ENCODE results near the gene ABRACL.
A peak's percentile ranks its signal among the peaks of the same experiment; 100 is the strongest.

Gene ABRACL, protein sequence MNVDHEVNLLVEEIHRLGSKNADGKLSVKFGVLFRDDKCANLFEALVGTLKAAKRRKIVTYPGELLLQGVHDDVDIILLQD

DNA sequence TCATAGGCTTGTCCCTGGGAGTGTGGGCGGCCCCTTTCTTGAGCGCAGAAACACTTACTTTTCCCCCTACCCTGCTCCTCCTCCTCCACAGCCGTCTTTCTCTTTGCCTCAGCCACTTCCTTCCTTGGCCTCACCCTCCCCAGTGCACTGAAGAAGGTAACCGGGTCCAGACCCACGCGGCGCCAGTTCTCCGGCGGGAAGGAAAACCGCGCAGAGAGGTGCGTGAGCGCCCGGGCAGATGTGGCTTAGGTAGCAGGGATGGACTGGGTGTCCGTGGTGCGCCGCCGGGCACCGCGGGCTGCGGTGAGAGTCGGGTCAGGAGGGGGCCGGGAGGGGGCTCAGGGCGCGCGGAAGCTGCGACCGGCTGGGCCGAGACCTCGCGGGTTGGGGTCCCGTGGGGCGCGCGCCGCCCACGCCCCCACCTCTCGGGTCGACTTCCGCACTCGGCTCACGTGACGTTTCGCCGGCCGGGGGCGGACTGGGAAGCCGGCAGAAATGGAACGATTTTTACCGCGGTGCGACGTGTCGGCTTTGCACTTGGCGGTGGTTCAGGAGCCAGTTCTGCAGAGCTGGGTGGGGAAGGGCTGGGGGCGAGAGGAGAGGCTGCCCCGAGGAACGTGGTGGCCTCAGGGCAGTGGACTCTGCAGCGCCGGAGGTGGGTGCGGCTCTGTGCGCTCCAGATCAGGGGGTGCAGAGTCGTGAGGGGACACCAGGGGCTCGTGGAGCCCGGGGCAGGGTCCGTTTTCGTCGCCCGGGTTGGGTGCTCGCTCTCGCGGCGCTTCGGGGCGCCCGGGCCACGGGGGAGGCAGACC lies at the start of gene ABRACL:
ABRACL (plus strand) TSS at position 88 of the 812 bp plus-strand sequence. CDS start 5,416 bp downstream, outside the sequence.
- H3K9ac ChIP-seq (ENCODE audit: low read length in 5 of 5) = peak within 1 kb of the TSS; percentile 39 to 83 (median 78)
- H3K27ac ChIP-seq (ENCODE audit: low read depth, low read length) = peak within 1 kb of the TSS; percentile 76
- H3K4me3 ChIP-seq (ENCODE audit: low read depth in 1 of 5, low read length in 5 of 5) = peak within 1 kb of the TSS; percentile 86 to 98 (median 92)
- H3K9me3 ChIP-seq (ENCODE audit: control insufficient read depth in 5 of 5, low read length in 5 of 5) = no peaks in the 10 kb centered on the region
- H3K36me3 ChIP-seq (ENCODE audit: control insufficient read depth in 5 of 5, insufficient read depth in 5 of 5, low read length in 5 of 5) = no peaks in the 10 kb centered on the region
- H3K4me1 ChIP-seq (ENCODE audit: control insufficient read depth in 5 of 5, insufficient read depth in 5 of 5, low read length in 5 of 5) = peaks cover 0 to 24% (median 19%) of the 10 kb centered on the region in 5 donors
- H3K27me3 ChIP-seq (ENCODE audit: control insufficient read depth in 5 of 5, insufficient read depth in 4 of 5, low read length in 5 of 5) = no peaks in the 10 kb centered on the region

DNA sequence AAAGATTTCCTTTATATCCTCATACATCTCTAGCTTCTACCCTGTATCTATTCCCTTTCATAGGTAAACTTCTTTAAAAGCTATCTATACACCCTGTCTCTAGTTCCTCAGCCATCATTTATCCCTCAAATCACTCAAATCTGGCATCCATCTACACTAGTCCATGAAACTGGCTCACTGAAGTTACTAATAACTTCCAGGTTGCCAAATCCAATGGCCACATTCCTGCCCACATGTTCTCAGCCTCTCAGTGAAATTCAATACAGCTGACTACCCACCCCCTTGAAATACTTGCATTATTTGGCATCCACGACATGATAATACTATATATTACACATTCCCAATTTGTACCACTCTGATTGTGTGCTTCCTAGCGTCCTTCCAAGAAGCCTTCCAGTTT lies 49.2 kb upstream of the ABRACL start:
- no peaks in the 10 kb centered on the region for H3K36me3 ChIP-seq (ENCODE audit: control insufficient read depth in 5 of 5, insufficient read depth in 5 of 5, low read length in 5 of 5)
- H3K27ac ChIP-seq (ENCODE audit: low read depth, low read length) = no peak overlapping the region
- H3K4me3 ChIP-seq (ENCODE audit: low read depth in 1 of 5, low read length in 5 of 5) = no peak overlapping the region
- H3K9me3 ChIP-seq (ENCODE audit: control insufficient read depth in 5 of 5, low read length in 5 of 5) = no peaks in the 10 kb centered on the region
- H3K4me1 ChIP-seq (ENCODE audit: control insufficient read depth in 5 of 5, insufficient read depth in 5 of 5, low read length in 5 of 5) = peaks cover 0 to 1% (median 0%) of the 10 kb centered on the region in 5 donors
- no peaks in the 10 kb centered on the region for H3K27me3 ChIP-seq (ENCODE audit: control insufficient read depth in 5 of 5, insufficient read depth in 4 of 5, low read length in 5 of 5)
- no peak overlapping the region for H3K9ac ChIP-seq (ENCODE audit: low read length in 5 of 5)

DNA sequence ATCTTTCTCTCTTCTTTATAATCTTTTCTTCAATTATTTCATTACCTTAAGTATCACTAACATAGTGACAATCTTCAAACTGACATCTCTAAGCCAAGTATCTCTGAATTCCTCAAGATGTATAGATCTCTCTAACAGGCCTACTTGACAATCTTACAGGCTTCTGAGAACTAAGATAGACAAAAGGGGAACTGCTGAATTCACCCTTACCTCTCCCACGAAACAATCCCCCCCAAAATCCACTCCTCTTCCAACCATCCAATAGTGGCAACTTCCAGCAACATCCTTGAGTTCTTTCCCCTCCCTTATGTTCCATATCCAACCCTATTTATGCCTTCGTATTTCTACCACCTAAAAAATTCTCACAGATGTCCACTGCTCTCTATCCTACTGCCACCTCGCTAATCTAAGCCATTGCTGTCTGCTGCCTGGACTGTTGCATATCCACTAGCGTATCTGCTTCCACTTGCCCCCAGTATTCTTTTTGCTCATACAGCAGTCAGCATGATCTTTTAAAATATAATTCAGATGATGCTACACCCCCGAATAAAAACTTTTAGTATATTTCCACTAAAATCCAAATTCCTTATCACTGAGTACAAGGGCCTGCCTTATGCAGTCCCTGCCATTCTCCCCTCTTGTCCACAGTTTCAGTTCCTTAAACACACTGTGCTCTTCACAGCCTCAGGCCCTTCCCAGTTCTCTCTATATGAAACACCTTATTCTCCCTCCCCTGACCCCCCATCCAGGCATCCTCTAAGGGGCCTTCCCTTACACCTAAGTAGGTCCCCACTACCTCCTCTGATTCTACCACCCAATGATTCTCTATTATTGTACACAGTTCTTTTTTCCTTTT lies 48.5 kb upstream of the ABRACL start:
- Histone ChIP-seq H3K36me3 (ENCODE audit: control insufficient read depth in 5 of 5, insufficient read depth in 5 of 5, low read length in 5 of 5) (no peaks in the 10 kb centered on the region), H3K4me1 (ENCODE audit: control insufficient read depth in 5 of 5, insufficient read depth in 5 of 5, low read length in 5 of 5) (peaks cover 0 to 1% (median 0%) of the 10 kb centered on the region in 5 donors), H3K27me3 (ENCODE audit: control insufficient read depth in 5 of 5, insufficient read depth in 4 of 5, low read length in 5 of 5) (no peaks in the 10 kb centered on the region), H3K9ac (ENCODE audit: low read length in 5 of 5) (no peak overlapping the region), H3K4me3 (ENCODE audit: low read depth in 1 of 5, low read length in 5 of 5) (no peak overlapping the region), H3K27ac (ENCODE audit: low read depth, low read length) (no peak overlapping the region), H3K9me3 (ENCODE audit: control insufficient read depth in 5 of 5, low read length in 5 of 5) (no peaks in the 10 kb centered on the region)

DNA sequence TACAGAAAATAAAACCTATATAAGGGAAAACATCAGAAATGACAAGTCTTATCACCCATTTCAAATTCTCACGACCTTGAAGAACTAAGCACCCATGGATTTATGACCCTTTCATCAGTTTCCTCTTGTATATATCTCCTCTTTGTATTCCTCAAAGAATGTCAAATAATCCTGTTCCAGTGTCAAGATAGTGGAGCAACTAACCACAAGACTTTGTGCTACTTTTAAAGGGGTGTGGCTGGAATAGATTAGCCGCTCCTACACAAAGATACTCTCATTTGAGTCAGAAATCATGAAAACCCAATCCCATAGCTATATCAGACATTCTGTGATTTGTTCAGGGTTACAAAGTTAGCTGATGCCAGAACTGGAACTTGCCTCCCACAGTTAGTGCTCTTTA lies 47.1 kb upstream of the ABRACL start:
- no peak overlapping the region for H3K27ac ChIP-seq (ENCODE audit: low read depth, low read length)
- no peak overlapping the region for H3K9ac ChIP-seq (ENCODE audit: low read length in 5 of 5)
- H3K36me3 ChIP-seq (ENCODE audit: control insufficient read depth in 5 of 5, insufficient read depth in 5 of 5, low read length in 5 of 5) = no peaks in the 10 kb centered on the region
- no peaks in the 10 kb centered on the region for H3K27me3 ChIP-seq (ENCODE audit: control insufficient read depth in 5 of 5, insufficient read depth in 4 of 5, low read length in 5 of 5)
- no peak overlapping the region for H3K4me3 ChIP-seq (ENCODE audit: low read depth in 1 of 5, low read length in 5 of 5)
- H3K9me3 ChIP-seq (ENCODE audit: control insufficient read depth in 5 of 5, low read length in 5 of 5) = no peaks in the 10 kb centered on the region
- H3K4me1 ChIP-seq (ENCODE audit: control insufficient read depth in 5 of 5, insufficient read depth in 5 of 5, low read length in 5 of 5) = peaks cover 0 to 12% (median 7%) of the 10 kb centered on the region in 5 donors

DNA sequence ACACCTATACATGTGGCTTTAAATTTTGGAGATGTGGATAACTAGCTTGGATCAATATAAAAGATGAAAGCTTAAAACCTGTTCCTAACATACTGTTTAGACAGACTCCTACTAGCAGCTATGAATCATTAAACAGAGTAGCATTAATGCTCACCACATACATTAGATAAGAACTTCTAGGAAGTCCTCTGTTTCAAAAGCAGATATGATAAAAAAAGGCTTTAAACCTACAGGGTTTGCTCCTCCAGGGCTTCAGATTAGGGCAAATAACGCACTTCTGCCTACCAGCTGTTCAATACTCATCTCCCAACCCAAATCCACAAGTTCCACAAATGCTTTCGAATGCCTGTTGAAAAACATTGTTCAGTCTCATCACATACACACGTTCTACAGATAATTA lies 42.0 kb upstream of the ABRACL start:
- Histone ChIP-seq H3K9me3 (ENCODE audit: control insufficient read depth in 5 of 5, low read length in 5 of 5) (no peaks in the 10 kb centered on the region), H3K9ac (ENCODE audit: low read length in 5 of 5) (peak overlapping the region in 4 of 5 donors; percentile 80 to 91 (median 88)), H3K36me3 (ENCODE audit: control insufficient read depth in 5 of 5, insufficient read depth in 5 of 5, low read length in 5 of 5) (no peaks in the 10 kb centered on the region), H3K27me3 (ENCODE audit: control insufficient read depth in 5 of 5, insufficient read depth in 4 of 5, low read length in 5 of 5) (no peaks in the 10 kb centered on the region), H3K4me3 (ENCODE audit: low read depth in 1 of 5, low read length in 5 of 5) (peak overlapping the region; percentile 73 to 92 (median 91)), H3K27ac (ENCODE audit: low read depth, low read length) (peak overlapping the region; percentile 33), H3K4me1 (ENCODE audit: control insufficient read depth in 5 of 5, insufficient read depth in 5 of 5, low read length in 5 of 5) (peaks cover 0 to 25% (median 23%) of the 10 kb centered on the region in 5 donors)

DNA sequence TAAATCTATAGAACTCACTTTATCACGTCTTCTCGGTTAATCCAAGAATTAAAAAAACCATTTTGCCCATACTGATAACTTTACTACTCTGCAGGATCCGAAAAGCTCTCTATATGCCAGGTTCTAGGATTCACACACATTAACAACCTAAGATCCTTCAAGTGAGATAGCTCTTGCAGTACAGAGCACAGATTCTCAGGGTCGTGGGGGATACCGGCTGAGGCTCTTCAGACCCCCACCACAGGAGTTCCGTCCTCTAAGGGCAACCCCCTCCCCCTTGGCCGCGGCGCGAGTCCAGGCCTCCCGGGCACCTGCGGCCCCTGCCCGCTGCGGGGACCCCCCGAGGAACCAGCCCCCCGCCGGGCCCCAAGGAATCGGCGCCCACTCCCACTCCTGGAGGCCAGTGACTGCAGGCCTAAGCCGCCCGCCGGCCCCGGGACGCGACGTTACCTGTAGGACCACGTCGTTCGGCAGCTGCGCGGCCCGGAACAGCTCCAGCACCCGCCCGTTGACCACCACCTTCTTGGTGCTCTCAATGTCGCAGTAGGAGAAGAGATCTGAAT lies 41.4 kb upstream of the ABRACL start:
- H3K9me3 ChIP-seq (ENCODE audit: control insufficient read depth in 5 of 5, low read length in 5 of 5) = no peaks in the 10 kb centered on the region
- no peaks in the 10 kb centered on the region for H3K36me3 ChIP-seq (ENCODE audit: control insufficient read depth in 5 of 5, insufficient read depth in 5 of 5, low read length in 5 of 5)
- H3K9ac ChIP-seq (ENCODE audit: low read length in 5 of 5) = peak overlapping the region in 4 of 5 donors; percentile 80 to 91 (median 88)
- peak overlapping the region; percentile 73 to 92 (median 91) for H3K4me3 ChIP-seq (ENCODE audit: low read depth in 1 of 5, low read length in 5 of 5)
- no peaks in the 10 kb centered on the region for H3K27me3 ChIP-seq (ENCODE audit: control insufficient read depth in 5 of 5, insufficient read depth in 4 of 5, low read length in 5 of 5)
- peaks cover 0 to 25% (median 23%) of the 10 kb centered on the region in 5 donors for H3K4me1 ChIP-seq (ENCODE audit: control insufficient read depth in 5 of 5, insufficient read depth in 5 of 5, low read length in 5 of 5)
- H3K27ac ChIP-seq (ENCODE audit: low read depth, low read length) = peak overlapping the region; percentile 33

DNA sequence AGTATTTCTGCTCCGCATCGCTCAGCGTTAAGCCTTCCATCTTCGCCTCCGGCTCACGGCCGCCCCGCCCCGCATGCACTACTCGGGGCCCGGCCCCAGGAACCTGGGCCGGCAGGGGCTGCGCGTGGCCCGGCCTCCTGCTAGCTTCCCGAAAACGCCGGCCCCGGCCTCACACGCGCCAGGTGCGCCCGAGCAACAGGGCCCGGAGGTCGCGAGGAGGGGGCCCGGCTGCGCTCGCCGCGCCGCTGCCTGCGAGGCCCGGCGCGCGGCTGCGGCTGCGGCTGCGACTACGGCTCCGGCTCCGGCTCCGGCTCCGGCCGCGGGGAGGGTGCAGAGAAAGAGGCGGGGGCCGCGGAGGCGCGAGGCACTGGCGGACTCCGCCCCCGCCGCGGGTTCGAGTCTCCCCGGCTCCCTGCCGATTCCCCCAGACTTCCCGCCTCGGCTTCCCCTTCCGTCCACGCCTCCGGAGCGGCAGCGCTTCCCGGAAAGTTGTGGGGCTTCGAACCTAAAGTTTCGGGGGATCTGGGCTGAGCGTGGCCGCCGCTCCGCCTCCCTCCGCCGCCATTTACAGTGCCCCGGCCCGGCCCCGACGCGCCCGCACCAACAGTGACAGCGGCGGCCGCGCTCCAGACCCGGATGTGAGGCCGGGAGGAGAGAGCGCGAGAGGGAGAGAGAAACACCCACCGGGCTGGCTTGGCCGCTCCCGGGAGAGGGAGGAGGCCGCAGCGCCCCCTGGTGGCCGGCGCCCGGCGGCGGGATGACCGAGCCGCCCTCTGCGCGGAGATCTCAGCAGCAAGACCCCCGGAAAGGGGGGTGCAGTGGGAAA lies 40.7 kb upstream of the ABRACL start, which contains the start of gene REPS1:
REPS1 (minus strand) TSS at position 611 of the 826 bp plus-strand sequence; CDS start at position 40, 571 bp downstream.
- Histone ChIP-seq H3K4me1 (ENCODE audit: control insufficient read depth in 5 of 5, insufficient read depth in 5 of 5, low read length in 5 of 5) (peaks cover 0 to 25% (median 23%) of the 10 kb centered on the region in 5 donors), H3K36me3 (ENCODE audit: control insufficient read depth in 5 of 5, insufficient read depth in 5 of 5, low read length in 5 of 5) (no peaks in the 10 kb centered on the region), H3K9ac (ENCODE audit: low read length in 5 of 5) (peak within 1 kb of the TSS in 4 of 5 donors; percentile 80 to 91 (median 88)), H3K27me3 (ENCODE audit: control insufficient read depth in 5 of 5, insufficient read depth in 4 of 5, low read length in 5 of 5) (no peaks in the 10 kb centered on the region), H3K9me3 (ENCODE audit: control insufficient read depth in 5 of 5, low read length in 5 of 5) (no peaks in the 10 kb centered on the region), H3K4me3 (ENCODE audit: low read depth in 1 of 5, low read length in 5 of 5) (peak within 1 kb of the TSS; percentile 74 to 92 (median 91)), H3K27ac (ENCODE audit: low read depth, low read length) (peak within 1 kb of the TSS; percentile 89)

DNA sequence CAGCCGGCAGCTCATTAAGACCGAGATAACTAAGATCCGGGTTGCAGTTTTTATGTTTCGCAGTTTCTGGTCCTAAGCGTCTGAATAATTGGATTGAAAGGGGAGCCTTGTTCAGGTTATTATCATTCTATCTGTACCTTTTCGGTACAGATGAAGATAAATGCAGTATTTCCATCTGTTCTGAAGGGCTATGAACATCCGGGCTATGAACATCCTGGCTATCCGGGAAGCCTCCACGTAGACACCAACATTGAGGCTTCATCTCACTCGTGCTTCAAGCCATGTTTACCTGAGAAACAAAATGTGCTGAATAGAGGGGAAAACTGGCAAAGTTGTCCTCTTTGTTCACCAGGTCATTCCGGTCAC lies 40.1 kb upstream of the ABRACL start:
- H3K27me3 ChIP-seq (ENCODE audit: control insufficient read depth in 5 of 5, insufficient read depth in 4 of 5, low read length in 5 of 5) = no peaks in the 10 kb centered on the region
- peaks cover 0 to 25% (median 23%) of the 10 kb centered on the region in 5 donors for H3K4me1 ChIP-seq (ENCODE audit: control insufficient read depth in 5 of 5, insufficient read depth in 5 of 5, low read length in 5 of 5)
- peak overlapping the region; percentile 57 to 92 (median 88) for H3K4me3 ChIP-seq (ENCODE audit: low read depth in 1 of 5, low read length in 5 of 5)
- peak overlapping the region; percentile 89 for H3K27ac ChIP-seq (ENCODE audit: low read depth, low read length)
- peak overlapping the region in 4 of 5 donors; percentile 79 to 87 (median 82) for H3K9ac ChIP-seq (ENCODE audit: low read length in 5 of 5)
- H3K36me3 ChIP-seq (ENCODE audit: control insufficient read depth in 5 of 5, insufficient read depth in 5 of 5, low read length in 5 of 5) = no peaks in the 10 kb centered on the region
- H3K9me3 ChIP-seq (ENCODE audit: control insufficient read depth in 5 of 5, low read length in 5 of 5) = no peaks in the 10 kb centered on the region
